Activated CD8-positive, alpha-beta memory T cell treated with anti-CD3 and anti-CD28 coated beads for 1 hour (primary cell): ENCODE measurements around the gene ADAT3.

ENCODE experiments used
- DNase-seq, 2 donors: peaks; one replicate each; pipeline ENCODE4 v3.0.0-alpha.2; 2020; ENCODE audit warnings: low read depth in 1 of 2; ENCODE audit errors: extremely low read depth in 1 of 2

The ADAT3 gene

GRCh38 chr19:1905110-1905862 lies at the start of gene ADAT3, which contains the start of gene SCAMP4:
Gene ADAT3 (plus strand): TSS chr19:1905399. CDS start chr19:1912048, 6,649 bp downstream.
Gene SCAMP4 (plus strand): TSS chr19:1905399. CDS start chr19:1915020, 9,621 bp downstream.
- peak; percentile 95 for DNase-seq

- DNase-seq = no peak
These were observed 49.4 kb upstream of the ADAT3 start for GRCh38 chr19:1855828-1856255.

- no peak for DNase-seq
These were observed 48.9 kb upstream of the ADAT3 start for GRCh38 chr19:1856345-1856697.

- DNase-seq = no peak
These were observed 48.2 kb upstream of the ADAT3 start for GRCh38 chr19:1856698-1857603.

DNA sequence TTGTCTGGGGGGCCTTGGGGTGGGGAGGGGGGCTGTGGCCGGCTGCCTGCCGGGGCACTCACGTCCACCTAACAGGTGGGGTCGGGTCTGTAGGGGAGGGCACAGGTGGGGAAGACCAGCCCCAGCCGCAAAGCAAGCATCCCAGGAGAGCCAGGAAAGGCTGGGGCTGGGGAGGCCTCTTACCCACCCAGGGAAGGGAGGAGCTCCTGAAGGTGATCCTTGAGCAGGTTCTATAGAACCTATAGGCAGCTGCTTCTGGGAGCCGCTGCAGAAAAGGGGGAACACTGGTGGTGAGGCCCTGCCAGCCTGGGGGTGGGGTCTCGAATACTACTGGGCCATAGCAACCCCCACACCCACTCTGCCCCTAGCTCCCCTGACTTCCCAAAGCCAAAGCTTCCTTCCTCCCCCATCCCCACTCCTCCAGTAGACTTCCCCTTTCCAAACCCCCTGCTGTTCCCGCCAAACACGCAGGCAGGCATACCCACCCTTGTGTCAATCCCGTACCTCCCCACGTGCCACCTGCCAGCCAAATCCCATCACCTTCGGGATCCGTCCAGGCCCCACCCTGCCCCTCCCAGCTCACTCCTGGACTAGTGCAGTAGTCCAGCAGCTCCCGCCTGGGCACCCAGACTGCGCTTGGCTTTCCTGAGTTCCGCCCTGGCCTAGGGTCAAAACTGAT lies 47.4 kb upstream of the ADAT3 start:
- no peak for DNase-seq

GRCh38 chr19:1858412-1859081 lies 46.7 kb upstream of the ADAT3 start:
- DNase-seq = no peak

DNA sequence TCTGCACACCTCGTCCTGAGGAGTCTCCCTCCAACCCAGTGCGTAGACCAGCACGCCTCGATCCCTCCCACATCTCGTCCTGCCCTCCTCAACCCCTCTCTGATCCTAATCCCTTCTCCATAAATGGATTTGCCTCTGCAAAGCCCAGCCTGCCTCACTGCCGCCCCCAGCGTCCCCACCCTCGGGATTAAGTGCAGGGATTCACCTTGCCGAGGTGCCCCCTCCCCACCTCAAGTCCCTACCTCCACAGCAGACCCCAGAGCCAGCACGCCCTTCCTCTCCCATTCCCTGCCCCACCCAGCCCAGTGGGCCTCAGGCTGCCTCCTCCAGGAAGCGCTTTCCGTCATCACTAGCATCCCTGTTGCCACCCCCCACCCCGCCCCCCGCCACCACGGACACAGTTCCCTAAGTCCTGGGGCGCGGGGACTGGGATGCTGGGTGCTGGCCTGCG lies 45.8 kb upstream of the ADAT3 start:
- DNase-seq = no peak

GRCh38 chr19:1860042-1860775 lies 45.0 kb upstream of the ADAT3 start:
- no peak for DNase-seq

GRCh38 chr19:1860821-1861598 lies 44.2 kb upstream of the ADAT3 start:
- no peak for DNase-seq

DNA sequence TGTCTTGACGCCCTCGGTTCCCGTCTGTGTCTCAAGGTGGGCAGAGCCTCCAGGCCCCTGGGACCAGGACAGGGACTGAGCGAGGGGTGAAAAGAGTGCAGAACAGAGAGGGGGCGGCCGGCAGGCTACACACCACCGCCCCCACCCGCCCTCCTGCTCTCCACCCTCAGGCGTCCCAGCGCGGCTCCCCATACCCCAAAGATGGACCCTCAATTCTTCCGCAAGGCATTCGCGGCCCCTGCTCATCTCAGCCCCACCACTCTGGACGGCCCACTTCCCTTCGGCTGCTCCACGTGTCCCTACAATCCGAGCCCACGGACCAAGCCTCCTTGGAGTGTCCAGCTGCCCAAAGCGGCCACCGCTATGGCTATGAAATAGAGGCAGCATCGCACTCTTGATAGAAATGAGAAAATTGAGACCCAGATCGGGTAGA lies 43.6 kb upstream of the ADAT3 start:
- DNase-seq = no peak

DNA sequence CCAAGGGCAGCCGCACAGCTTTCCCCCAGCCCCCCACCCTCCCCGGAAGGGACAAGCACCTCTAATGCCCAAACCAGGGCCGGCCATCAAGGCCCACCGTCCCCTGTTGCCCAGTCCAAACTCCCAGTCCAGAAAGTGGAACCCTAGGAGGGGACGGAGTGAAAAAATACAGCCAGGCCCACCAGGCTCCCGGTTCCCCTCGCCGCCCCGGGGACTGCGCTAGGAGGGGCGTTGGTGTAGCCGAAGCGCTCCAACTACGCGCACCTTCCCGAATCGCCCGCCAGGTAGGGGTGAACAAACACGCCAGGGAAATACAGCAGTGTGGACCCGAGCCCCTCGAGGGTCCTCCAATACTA lies 43.2 kb upstream of the ADAT3 start:
- no peak for DNase-seq

- peak in 1 of 2 donors; percentile 42 for DNase-seq
These were observed 42.5 kb upstream of the ADAT3 start for GRCh38 chr19:1862424-1863327.

DNA sequence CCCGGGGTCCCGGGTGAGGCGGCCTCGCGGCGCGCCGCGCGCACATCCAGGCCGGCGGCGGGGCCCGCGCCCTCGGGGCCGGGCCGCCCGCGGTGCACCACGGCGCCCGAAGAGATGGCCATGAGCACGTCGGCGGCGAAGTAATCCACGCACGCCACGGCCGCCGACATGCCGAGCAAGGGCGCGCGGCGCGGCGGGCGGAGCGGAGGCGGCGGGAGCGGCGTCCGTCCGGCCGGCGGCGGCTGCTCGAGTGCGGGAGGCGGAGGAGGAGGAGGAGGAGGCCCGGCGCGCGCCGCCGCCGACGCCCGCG lies 41.9 kb upstream of the ADAT3 start, which contains the start of gene KLF16:
Gene KLF16 (minus strand): TSS at position 252 of the 310 bp plus-strand sequence. CDS start 82 bp downstream, at position 170.
- no peak for DNase-seq

DNA sequence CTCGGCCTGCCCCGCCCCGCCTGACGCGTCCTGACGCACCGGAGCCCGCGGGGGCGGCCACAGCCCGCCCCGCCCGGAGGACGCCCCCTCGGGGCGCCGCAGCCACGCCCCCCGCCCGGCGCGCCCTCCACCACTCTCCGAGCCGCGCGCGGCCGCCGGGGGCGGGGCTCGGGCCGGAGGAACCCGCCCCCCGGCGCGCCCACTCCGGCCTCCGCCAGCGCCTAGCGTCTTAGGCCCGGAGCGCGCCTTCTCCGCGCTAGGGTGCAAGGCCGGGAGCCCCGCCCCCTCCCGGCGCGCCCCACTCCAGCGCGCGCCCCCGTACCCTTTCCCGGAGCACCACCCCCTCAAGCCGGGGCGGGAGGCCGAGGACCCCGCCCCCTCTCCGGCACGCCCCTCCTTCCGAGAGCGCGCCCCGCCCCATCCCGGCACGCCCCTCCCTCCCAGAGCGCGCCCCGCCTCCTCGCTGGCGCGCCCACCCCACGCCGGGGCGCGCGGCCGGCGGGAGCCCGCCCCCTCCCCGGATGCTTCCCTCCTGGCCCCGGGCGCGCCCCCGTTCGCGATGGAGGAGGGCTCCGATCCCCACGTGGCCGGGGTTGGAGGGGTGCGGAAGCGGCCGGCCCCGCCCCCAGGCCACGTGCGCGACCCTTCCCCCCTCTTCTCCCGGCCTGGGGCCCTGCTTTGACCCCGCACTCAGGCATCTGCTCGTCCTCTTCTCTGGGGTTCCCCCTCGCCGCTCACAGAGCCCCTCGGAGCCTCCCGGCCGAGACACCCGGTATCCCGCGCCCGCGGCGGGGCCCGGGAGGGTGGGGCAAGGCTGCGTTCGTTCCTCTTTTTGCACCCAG lies 41.3 kb upstream of the ADAT3 start:
- peak; percentile 78 to 88 for DNase-seq

- peak in 1 of 2 donors; percentile 48 for DNase-seq
These were observed 40.6 kb upstream of the ADAT3 start for GRCh38 chr19:1864480-1865171.

GRCh38 chr19:1865172-1866010 lies 39.8 kb upstream of the ADAT3 start:
- DNase-seq = no peak
